Uterus (tissue), 4 donors: ENCODE results near the gene ADCY6. TPM values are rescaled to one million over a fixed set of nuclear protein-coding genes. Genes with fewer than 3 reads are reported as not detected.

ENCODE experiments used
- DNase-seq, 2 donors: peaks; one replicate each; pipeline ENCODE4 v3.0.0-alpha.2; 2019 to 2020
- H3K27ac ChIP-seq, 2 donors: fragments of 200-600 bp; sonication (generic); 1 replicate in 1 of 2; 2 replicates in 1 of 2; pipeline ENCODE4 v1.5.1; 2016 to 2018
- H3K27me3 ChIP-seq, 2 donors: fragments of 200-600 bp; sonication (generic); one replicate each; pipeline ENCODE4 v1.5.1; 2018 to 2019; ENCODE audit warnings: control low read depth in 1 of 2
- H3K36me3 ChIP-seq, 2 donors: fragments of 200-600 bp; sonication (generic); one replicate each; pipeline ENCODE4 v1.5.1; 2019; ENCODE audit warnings: control low read depth in 1 of 2
- H3K4me1 ChIP-seq, 2 donors: fragments of 200-600 bp; sonication (generic); one replicate each; pipeline ENCODE4 v1.5.1; 2018 to 2019; ENCODE audit warnings: control low read depth in 1 of 2
- H3K4me3 ChIP-seq, 2 donors: fragments of 200-600 bp; sonication (generic); 1 replicate in 1 of 2; 2 replicates in 1 of 2; pipeline ENCODE4 v1.5.1; 2018 to 2019; ENCODE audit warnings: mild to moderate bottlenecking in 1 of 2
- H3K9me3 ChIP-seq, 2 donors: fragments of 200-600 bp; sonication (generic); one replicate each; pipeline ENCODE4 v1.5.1; 2019; ENCODE audit warnings: control low read depth in 1 of 2
- POLR2A ChIP-seq, 2 donors: fragments of 450-650 bp; IDR thresholded peaks; one replicate each; pipeline ENCODE4 v1.6.1; 2016; ENCODE audit warnings: antibody characterized with exemption in 2 of 2, mild to moderate bottlenecking in 1 of 2, moderate library complexity in 1 of 2
- intact Hi-C: fragments of 100-400 bp; cut with DNase I; formaldehyde crosslinking; loops from one replicate; pipeline ENCODE4 v1.15.1; 2023; ENCODE audit warnings: low total_unique reads
- total RNA-seq, 4 donors: library from RNA; depleted of rRNA in 3 of 4; stranded (reverse); fragments of >200 nt in 3 of 4; gene quantifications; one replicate each; pipeline versions ENCODE4 v1.1.0 to v1.2.4, GENCODE V29; 2014 to 2023
- TF ChIP-seq, protein P1 (sequence below), 4 experiments: fragments of 200-600 bp in 2 of 4; fragments of 450-650 bp in 2 of 4; sonication (generic) in 2 of 4; IDR thresholded peaks; one replicate each; pipeline ENCODE4 v1.5.1; 2016 to 2019; ENCODE audit warnings: antibody characterized with exemption in 4 of 4, mild to moderate bottlenecking in 2 of 4, moderate library complexity in 1 of 4
- donor health status: DM: yes; HTN: yes; CAD: no.

Gene ADCY6
- total RNA-seq, 4 donors from 2014 or later: 10.6 to 75.8 (median 55.0) TPM

DNA sequence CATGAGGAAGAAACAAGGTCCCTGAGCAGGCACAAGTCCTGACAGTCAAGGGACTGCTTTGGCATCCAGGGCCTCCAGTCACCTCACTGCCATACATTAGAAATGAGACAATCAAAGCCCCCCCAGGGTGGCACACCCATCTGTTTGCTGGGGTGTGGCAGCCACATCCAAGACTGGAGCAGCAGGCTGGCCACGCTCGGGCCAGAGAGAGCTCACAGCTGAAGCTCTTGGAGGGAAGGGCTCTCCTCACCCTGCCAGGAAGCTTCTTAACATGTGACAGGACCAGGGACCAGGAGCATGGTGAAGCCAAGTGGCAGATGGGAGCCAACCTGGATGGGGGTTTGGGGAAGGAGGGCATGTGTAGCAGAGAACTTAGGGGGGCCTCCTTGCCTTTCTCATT, 39.4 kb upstream of the ADCY6 start:
- no peaks in the 10 kb centered on the region for H3K4me1 ChIP-seq
- intact Hi-C loops: no loop called here
- H3K27me3 ChIP-seq: no peaks in the 10 kb centered on the region
- no peak overlapping the region for H3K4me3 ChIP-seq
- TF ChIP-seq, protein P1, sequence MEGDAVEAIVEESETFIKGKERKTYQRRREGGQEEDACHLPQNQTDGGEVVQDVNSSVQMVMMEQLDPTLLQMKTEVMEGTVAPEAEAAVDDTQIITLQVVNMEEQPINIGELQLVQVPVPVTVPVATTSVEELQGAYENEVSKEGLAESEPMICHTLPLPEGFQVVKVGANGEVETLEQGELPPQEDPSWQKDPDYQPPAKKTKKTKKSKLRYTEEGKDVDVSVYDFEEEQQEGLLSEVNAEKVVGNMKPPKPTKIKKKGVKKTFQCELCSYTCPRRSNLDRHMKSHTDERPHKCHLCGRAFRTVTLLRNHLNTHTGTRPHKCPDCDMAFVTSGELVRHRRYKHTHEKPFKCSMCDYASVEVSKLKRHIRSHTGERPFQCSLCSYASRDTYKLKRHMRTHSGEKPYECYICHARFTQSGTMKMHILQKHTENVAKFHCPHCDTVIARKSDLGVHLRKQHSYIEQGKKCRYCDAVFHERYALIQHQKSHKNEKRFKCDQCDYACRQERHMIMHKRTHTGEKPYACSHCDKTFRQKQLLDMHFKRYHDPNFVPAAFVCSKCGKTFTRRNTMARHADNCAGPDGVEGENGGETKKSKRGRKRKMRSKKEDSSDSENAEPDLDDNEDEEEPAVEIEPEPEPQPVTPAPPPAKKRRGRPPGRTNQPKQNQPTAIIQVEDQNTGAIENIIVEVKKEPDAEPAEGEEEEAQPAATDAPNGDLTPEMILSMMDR (IDR thresholded peaks at IDR 0.05): no peak
- no peak for TF ChIP-seq POLR2A (IDR thresholded peaks at IDR 0.05)
- no peak overlapping the region for H3K27ac ChIP-seq
- no peak for DNase-seq
- no peaks in the 10 kb centered on the region for H3K36me3 ChIP-seq
- H3K9me3 ChIP-seq: no peaks in the 10 kb centered on the region

DNA sequence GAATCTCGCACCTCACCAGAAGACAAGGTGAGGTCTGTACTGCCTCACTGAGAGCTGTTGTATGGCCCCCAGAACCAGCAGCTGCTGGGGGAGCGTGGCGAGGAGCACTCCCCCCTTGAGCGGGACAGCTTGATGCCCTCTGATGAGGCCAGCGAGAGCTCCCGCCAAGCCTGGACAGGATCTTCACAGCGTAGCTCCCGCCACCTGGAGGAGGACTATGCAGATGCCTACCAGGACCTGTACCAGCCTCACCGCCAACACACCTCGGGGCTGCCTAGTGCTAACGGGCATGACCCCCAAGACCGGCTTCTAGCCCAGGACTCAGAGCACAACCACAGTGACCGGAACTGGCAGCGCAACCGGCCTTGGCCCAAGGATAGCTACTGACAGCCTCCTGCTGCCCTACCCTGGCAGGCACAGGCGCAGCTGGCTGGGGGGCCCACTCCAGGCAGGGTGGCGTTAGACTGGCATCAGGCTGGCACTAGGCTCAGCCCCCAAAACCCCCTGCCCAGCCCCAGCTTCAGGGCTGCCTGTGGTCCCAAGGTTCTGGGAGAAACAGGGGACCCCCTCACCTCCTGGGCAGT, 38.7 kb upstream of the ADCY6 start:
- Histone ChIP-seq H3K4me3 (no peak overlapping the region), H3K27me3 (no peaks in the 10 kb centered on the region), H3K36me3 (no peaks in the 10 kb centered on the region), H3K4me1 (no peaks in the 10 kb centered on the region), H3K9me3 (no peaks in the 10 kb centered on the region), H3K27ac (no peak overlapping the region)
- intact Hi-C loops: no loop called here
- DNase-seq: no peak
- TF ChIP-seq, protein P1 (IDR thresholded peaks at IDR 0.05): no peak
- no peak for TF ChIP-seq POLR2A (IDR thresholded peaks at IDR 0.05)

DNA sequence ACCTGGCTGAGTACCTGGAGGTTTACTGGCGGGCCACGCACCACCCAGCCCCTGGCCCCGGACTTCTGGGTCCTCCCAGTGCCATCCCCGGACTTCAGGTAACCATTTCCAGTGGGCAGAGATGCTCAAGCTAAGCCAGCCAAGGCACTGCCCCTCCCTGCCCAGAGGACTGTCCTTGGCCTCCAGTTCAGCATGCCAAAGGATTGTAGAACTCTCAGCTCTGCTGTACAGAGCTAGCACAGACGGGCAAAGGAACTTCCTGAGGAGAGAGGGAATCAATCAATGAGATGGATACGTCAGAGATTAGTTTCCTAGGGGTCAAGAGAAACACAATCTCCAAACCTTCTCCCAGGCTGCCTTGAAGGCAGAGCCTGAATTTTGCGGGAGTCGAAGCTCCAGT, 38.1 kb upstream of the ADCY6 start:
- no peak overlapping the region for H3K4me3 ChIP-seq
- no peak for TF ChIP-seq POLR2A (IDR thresholded peaks at IDR 0.05)
- TF ChIP-seq, protein P1 (IDR thresholded peaks at IDR 0.05): no peak
- no peaks in the 10 kb centered on the region for H3K9me3 ChIP-seq
- no peaks in the 10 kb centered on the region for H3K4me1 ChIP-seq
- H3K36me3 ChIP-seq: no peaks in the 10 kb centered on the region
- H3K27me3 ChIP-seq: no peaks in the 10 kb centered on the region
- no peak for DNase-seq
- no peak overlapping the region for H3K27ac ChIP-seq
- intact Hi-C loops: no loop called here

DNA sequence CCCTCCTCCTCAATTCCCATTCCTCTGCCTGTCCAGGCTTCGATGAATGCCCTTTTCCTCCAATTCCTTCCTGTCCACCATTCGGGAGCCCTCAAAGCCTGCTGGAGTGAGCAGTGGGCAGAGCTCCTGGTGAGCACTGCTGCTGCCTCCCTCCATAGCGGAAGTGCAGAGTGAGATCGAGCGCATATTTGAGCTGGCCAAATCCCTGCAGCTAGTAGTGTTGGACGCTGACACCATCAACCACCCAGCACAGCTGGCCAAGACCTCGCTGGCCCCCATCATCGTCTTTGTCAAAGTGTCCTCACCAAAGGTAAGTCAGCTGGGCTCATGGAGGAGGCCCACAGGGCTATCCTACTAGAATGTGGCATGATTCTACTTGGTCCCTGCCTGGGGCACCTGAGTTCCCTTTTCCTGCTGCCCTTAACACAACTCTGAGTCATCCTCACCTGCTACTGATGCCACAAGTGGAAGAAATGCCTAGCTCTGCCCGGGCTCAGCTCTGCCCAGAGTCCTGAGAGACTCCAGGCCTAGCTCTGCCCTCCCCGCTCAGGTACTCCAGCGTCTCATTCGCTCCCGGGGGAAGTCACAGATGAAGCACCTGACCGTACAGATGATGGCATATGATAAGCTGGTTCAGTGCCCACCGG, 37.4 kb upstream of the ADCY6 start:
- no peak overlapping the region for H3K27ac ChIP-seq
- no peaks in the 10 kb centered on the region for H3K9me3 ChIP-seq
- no peak for DNase-seq
- H3K4me1 ChIP-seq: no peaks in the 10 kb centered on the region
- H3K27me3 ChIP-seq: no peaks in the 10 kb centered on the region
- no peaks in the 10 kb centered on the region for H3K36me3 ChIP-seq
- no peak overlapping the region for H3K4me3 ChIP-seq
- intact Hi-C loops: no loop called here
- TF ChIP-seq, protein P1 (IDR thresholded peaks at IDR 0.05): no peak
- no peak for TF ChIP-seq POLR2A (IDR thresholded peaks at IDR 0.05)

DNA sequence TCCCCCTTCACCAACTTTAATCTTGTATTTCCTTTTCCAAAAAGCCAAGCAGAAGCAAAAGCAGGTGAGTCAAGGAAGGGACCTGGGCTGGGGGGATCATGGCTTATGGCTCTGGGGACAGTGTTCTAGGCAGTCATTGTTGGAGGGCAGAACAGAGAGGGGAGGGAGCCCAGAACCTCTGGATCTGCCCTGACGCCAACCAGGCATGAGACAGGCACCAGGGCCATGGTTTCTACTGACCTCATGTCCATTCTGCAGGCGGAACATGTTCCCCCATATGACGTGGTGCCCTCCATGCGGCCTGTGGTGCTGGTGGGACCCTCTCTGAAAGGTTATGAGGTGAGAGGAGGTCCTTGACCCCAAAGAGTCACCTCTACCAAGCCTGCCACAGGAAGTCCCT, 36.0 kb upstream of the ADCY6 start:
- Histone ChIP-seq H3K36me3 (no peaks in the 10 kb centered on the region), H3K4me1 (no peaks in the 10 kb centered on the region), H3K27me3 (no peaks in the 10 kb centered on the region), H3K9me3 (no peaks in the 10 kb centered on the region), H3K27ac (no peak overlapping the region), H3K4me3 (no peak overlapping the region)
- no peak for DNase-seq
- intact Hi-C loops: no loop called here
- no peak for TF ChIP-seq POLR2A (IDR thresholded peaks at IDR 0.05)
- TF ChIP-seq, protein P1 (IDR thresholded peaks at IDR 0.05): no peak
